GM20000 (cell line): ENCODE results near the gene DPH3.
A peak's percentile ranks its signal among the peaks of the same experiment; 100 is the strongest.
"Not testable (repeated sequence)": the region's sequence is repeated elsewhere in the genome, so short reads cannot be mapped to it uniquely, and the experiment has no call there.

Experiments
- DNase-seq: peaks from one replicate; pipeline ENCODE4 v3.0.0; 2012; ENCODE audit warnings: low spot score
- CTCF ChIP-seq: IDR thresholded peaks from 2 replicates; pipeline ENCODE4 v1.5.1; 2012; ENCODE audit warnings: mild to moderate bottlenecking, control low read depth; ENCODE audit errors: extremely low read depth, missing control alignments

The DPH3 gene

GRCh38 chr3:16264708-16265454 lies at the start of gene DPH3, which contains the start of gene OXNAD1:
DPH3 (minus strand) TSS chr3:16264943; CDS start chr3:16264876, 67 bp downstream.
OXNAD1 (plus strand) TSS chr3:16265212; CDS start chr3:16270953, 5,741 bp downstream.
- peak; percentile 92 for DNase-seq
- TF ChIP-seq CTCF, result no peak

GRCh38 chr3:16313886-16314645 lies 49.3 kb upstream of the DPH3 start:
- no peak for DNase-seq
- no peak for TF ChIP-seq CTCF

GRCh38 chr3:16311960-16312451 lies 47.3 kb upstream of the DPH3 start:
- DNase-seq, result peak; percentile 50
- no peak for TF ChIP-seq CTCF

GRCh38 chr3:16310486-16310885 lies 45.7 kb upstream of the DPH3 start:
- DNase-seq, result not testable (repeated sequence)

GRCh38 chr3:16309558-16309957 lies 44.8 kb upstream of the DPH3 start:
- no peak for TF ChIP-seq CTCF
- DNase-seq, result peak; percentile 43

GRCh38 chr3:16308727-16309126 lies 44.0 kb upstream of the DPH3 start:
- no peak for TF ChIP-seq CTCF
- no peak for DNase-seq

GRCh38 chr3:16307832-16308531 lies 43.2 kb upstream of the DPH3 start:
- no peak for TF ChIP-seq CTCF
- no peak for DNase-seq
